GM18867 (cell line): ENCODE measurements around the gene ERICH6.
A peak's percentile ranks its signal among the peaks of the same experiment; 100 is the strongest.

ENCODE experiments used
- ATAC-seq: cut with Tn5 transposase; IDR thresholded peaks from one replicate; pipeline ENCODE4 v1.9.1; 2021; ENCODE audit warnings: mild to moderate bottlenecking, moderate library complexity; ENCODE audit not compliant: unreplicated experiment

ERICH6 gene

DNA sequence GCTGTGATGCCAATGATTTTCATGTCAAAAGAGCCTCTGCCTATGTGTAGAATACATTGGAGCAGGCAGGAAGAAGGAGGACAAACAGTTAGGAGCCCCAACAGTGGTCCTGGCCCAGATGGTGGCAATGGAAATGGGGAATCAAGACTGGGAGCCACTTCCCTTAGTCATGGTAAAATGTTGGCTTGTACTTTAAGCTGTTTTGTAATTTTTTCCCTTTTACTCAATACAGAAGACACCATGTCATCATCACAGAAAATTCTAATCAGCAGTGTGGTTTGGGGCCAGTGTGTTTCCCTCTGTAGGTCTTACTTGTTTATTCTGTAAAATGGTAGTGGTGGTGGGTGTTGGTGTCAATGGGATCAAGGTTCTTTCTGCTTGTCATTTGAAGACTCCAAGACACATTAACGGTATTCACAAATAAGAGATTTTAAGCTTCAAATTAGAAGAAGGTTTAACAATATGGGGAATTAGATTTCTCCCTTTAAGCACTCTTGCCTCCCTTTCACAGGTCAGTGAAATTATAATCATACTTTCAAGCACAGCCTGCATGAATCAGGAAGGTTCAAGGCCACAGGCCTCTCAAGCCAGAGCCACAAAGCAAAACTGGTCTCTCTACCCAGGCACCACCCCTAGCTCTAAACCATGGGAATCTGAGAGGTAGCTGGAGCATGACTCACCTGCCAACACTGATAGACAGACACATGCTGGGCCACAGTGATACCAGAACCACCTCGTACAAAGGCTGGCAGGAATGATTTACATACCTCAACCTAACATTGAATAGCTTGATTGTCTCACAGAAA, 34.4 kb upstream of the ERICH6 start:
- ATAC-seq: peak; percentile 49

DNA sequence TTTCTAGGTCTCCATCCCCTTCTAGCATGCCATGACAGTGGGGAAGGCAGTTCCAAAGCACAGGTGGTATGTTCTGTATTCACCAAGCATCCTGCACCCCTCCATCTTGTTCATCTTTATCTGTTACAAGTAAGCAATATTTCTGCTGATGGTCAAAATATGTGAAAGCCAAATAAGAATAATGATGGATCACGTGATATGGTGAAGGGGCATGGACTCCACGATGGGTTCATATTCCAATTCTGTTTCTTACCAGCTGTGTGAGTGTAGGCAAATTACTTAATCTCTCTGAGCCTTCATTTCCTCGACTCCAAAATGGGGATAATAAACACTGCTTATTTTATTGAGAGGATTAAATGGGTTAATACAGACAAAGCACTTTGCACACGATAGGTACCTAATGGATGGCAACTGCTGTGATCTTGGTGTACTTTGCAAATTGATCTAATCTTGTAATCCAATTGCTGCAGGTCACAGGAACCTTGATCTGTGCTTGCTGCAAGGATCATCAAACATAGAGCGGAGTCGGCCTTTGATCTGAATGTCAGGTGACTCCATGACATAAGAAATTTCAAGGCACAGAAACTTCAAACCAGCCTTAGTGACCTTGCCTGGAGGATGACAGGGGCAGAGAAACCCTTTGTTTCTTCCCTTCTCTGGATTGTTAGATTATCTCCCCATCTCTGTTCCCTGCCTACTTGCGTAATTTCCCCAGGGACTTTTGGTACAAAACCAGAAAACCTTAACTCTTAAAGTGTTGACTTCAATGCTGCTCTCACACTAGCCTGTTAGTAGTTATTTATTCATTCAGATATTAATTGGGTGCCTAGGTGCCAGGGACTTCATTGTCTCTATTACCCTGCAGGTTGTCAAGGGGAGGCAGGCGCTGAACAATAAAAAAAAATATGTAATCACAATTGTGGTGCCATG, 33.4 kb upstream of the ERICH6 start:
- ATAC-seq: no peak

DNA sequence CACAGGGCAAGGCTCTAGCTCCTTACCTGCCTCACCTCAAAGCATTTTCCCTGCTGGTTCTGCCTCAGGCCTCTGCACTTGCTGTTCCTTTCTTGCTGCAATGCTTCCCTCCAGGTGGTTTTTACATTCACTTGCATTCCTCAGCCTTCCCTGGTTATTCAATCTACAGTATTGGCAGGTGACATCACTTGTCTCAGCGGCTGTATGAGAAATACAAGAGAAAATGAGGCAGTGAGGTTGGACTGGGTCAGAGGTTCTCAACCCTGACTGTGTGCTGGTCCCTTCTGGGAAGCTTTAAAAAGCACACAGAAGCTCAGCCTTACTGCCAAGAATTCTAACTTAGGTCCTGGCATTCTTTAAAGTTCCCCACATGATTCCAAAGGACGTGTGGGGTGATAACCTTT, 32.6 kb upstream of the ERICH6 start:
- no peak for ATAC-seq

DNA sequence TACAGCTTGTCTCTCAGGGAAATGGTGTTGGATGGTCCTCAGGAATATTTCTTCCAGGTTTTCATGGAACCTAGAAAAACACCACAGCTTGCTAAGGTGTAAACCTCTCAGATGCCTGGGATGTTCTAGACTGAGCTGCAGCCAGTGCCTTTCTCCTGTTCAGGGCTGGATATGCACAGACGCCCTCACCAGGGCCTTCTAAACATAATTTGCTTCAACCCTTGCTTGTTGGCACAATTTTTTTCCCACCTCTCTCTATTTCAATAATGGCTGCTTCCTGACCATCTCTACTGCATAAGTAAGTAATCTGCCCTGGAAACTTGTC, 31.0 kb upstream of the ERICH6 start:
- ATAC-seq: no peak

DNA sequence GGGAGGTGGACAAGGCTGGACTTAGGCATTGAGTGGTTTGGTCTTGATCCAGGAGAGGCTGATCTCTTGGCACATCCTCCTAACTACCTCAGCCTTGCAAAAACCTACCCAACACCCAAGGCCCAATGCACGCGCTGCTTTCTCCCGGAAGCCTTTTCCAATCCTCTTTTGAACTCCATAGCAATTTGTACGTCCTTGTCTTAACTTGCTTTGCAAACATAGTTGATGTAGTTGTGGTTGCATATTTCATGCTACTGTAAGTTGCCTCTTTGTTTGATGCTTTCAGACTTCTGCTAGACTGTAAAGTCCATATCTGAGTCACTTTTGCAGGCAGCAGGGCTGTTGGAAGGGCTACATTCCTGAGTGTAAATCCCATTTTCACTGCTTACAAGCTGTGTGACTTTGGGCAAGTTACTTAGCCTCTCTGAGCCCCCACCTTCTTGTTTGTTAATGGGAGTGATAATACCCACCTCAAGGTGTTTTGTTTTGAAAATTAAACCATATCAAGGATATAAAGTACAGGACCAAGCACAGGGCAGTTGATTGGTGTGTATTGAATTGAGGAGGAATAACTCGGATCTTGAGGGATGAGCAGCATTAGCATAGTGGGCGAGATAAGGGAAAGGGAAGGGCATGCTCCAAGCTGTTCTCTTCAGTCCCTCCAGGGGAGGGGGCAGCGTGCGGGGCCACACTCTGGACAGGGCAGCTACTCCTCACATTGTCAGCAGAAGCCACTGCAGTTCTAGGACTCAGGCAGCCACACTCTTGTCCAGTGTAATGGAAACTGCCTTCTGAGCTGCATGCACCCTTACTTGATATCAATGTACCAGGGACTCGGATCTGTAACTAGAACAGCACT, 30.4 kb upstream of the ERICH6 start:
- no peak for ATAC-seq

DNA sequence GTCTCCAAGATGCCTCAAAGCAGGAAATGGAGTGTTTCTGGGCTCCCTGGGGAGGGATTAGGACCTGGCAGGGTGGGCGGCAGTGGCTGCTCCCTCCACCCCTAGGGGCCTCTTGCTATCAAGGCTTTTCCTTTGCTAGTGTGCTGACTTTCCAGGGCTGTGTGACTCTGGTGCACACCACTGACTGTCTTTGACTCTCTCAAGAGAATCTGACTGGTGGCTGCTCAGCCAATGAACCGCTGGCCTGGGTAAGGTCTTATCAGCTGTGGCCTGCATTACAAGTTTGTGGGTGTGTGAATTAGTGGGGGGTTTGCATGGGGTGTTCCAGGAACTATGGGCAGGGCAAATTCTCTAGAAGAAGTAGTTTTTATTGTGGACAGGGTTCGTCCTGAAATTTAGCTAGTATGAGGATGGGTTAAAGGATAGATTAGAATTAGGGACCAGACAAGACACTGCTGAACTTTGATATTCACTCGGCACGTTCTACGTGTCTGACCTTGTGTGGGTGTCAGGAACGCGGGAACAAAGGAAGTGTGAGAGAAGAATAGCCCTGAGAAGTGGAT, 29.7 kb upstream of the ERICH6 start:
- no peak for ATAC-seq

DNA sequence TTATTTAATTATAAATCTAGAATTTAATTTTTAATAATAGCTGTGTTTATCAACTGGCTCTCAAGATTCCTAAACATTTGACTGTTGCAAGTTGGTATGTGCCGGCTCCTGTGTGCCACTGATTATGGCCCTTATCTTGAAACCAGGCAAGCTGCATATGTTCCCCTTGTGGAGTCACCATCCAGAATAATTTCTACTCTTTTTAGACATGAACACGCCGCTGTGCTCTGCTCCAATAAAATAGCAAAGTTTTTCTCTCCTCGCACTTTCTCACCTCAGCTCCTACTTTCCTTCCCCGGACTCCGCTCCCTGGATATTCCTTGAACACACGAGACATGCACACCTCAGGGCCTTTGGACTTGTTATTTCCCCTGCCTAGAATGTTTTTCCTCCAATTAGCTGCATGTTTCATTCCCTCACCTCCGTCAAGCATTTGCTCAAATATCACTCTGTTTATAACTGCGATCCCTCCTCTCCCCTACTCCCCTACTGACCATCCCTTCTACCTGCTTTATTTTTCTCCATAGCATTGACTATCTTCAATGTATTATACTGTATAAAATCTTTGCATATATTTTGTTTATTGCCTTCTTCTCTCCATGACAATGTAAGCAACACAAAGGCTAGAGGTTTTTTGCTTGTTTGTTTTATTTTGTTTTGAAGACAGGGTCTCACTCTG, 26.1 kb upstream of the ERICH6 start:
- no peak for ATAC-seq

DNA sequence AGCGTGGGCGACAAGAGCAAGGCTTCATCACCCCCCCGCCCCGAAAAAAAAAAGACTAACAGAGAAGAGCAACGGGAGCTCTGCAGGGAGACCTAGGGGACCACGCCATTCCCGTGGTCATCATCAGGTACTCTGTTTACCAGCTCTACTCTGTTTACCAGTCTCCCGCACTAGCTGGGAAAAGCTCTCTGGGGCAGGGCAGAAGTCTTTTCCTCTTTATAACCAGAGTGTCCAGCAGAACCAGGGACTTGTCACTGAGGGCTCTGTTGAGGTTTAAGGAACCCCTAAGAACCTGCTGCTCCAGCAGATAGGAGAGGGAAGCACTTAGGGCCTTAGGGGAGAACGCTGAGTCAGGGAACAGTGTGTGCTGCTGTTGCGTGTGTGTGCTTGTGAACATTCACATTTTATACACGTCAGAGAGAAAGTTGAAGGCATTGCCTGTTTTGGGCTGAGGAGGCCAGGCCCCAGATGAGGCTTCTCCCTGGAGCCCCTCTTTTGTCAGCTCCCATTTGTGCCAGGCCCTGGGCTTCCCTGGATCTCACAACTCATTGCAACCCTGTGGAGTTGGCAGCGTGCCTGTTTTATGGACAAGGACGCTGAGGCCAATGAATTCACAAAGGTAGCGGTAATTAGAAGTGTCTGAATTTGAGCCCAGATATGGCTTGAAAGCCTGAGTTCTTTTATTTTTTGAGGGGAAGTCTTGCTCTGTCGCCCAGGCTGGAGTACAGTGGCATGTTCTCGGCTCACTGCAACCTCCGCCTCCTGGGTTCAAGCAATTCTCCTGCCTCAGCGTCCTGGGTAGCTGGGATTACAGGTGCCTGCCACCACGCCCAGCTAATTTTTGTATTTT, 24.2 kb upstream of the ERICH6 start:
- no peak for ATAC-seq

DNA sequence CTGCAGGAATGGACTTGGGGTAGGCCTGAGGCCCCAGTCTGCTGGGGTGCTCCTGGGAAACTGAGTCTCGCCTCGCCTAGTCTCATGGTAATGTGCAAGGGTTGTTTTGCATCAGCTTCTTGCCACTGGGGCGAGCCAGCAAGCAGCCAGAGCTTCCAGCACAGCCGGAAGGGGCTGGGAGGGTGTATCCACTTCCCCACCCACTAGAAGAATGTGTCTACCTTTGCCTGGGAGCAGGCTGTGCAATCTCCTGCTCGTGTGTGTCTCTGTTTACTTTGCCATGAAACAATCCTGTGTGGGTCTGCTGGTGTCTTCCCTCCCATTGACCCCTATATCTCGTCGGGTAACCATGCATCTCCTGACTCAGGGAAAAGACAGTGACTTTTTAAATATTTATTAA, 21.8 kb upstream of the ERICH6 start:
- no peak for ATAC-seq

DNA sequence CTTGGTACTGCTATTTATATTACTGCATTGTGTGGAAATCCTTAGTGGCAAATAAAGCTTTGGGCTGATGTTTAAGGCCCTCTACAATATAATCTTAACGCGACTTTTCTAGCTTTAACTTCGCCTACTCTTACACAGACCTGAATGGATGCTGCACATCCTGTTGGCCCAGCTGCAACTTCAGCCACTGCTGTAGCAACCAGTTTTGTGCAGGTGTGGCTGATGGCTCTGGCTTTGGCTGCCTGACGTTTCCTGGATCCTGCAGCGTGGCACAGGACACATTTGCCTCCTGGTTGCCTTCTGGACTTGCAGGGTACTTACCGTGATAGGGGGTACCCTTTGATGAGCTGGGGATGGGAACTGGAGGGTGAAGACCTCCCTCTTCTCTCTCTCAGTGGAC, 20.2 kb upstream of the ERICH6 start:
- no peak for ATAC-seq

DNA sequence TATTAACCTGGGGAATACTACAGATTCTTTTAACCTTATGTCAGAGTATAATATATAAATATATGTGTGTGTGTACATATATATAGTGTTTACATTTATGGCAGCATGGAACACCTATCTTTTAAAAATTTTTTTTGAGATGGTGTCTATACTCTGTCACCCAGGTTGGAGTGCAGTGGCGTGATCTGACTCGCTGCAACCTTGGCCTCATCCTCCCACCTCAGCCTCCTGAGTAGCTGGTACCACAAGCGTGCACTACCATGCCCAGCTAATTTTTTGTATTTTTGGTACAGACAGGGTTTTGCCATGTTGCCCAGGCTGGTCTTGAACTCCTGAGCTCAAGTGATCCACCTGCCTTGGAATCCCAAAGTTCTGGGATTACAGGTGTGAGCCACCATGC, 18.5 kb upstream of the ERICH6 start:
- no peak for ATAC-seq

DNA sequence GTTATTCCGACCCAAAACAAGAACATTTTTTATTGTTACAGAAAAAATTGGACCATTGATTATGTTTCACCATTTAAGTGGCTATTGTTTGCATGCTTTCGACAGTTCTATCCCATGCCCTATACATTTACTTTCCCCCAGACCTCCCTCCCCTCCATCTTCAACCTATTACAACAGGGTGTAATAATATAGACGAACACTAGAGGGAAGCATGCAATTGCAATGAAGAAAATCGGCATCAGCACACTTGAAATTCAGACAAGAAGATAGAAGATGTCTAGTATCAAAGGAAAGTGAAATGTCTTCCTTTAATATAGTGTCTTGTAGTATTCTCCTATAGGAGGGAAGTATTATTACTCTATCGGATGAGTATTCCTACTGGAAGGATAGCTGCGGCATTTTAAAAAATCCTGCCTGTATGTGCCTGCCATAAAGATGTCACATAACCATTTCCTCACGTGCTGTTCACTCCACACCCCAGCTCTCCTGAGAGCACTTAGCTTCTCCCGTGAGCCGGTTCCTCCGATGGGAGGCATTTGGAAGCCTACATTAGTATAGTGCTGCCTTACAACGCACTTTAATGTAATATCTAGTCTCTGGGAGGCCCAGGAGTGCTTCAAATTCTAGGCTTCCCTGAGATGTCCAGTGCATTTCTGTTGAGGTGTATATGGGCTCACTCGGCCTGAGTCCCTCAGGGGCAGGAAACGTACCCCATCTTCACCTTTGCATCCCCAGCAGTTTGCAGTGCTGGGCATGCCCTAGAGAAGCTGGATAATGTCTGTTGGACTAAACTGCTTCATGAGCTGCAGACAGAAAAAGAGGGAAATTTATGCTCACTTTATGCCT, 17.8 kb upstream of the ERICH6 start:
- ATAC-seq: peak; percentile 75

DNA sequence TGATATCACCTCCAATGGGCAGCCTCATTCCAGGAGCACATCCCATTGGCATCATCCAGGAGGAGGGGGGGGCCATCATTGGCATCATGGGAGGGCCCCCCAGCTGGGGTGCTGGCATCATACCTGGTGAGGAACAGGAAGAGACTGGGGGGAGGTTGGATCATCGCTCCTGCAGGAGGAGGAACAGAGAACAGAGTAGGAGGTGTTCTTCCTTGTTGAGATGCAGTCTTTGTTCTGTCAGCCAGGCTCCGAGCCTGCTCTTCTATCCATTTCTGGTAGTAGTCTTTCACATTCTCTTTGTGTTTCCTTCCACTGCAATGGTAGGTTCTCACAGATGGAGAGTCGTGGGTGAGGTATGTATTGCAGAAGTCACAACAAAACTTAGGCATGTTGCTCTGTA, 16.7 kb upstream of the ERICH6 start:
- no peak for ATAC-seq

DNA sequence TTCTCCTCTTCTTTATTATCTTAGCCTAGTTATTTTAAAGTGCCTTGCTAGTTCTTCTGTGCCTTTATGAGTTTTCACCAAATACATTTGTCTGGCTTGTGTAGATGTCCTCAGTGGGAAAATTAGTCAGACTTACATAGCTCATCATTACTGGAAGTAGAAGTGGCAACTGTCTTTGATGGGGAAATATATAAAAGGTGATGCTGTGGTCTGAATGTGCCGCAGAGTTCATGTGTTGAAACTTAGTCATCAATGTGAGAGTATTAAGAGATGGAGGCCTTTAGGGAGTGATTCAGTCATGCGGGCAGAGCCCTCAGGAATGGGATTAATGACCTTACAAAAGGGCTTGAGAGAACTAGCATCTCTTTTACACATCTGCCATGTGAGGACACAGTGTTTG, 6.4 kb upstream of the ERICH6 start:
- no peak for ATAC-seq

DNA sequence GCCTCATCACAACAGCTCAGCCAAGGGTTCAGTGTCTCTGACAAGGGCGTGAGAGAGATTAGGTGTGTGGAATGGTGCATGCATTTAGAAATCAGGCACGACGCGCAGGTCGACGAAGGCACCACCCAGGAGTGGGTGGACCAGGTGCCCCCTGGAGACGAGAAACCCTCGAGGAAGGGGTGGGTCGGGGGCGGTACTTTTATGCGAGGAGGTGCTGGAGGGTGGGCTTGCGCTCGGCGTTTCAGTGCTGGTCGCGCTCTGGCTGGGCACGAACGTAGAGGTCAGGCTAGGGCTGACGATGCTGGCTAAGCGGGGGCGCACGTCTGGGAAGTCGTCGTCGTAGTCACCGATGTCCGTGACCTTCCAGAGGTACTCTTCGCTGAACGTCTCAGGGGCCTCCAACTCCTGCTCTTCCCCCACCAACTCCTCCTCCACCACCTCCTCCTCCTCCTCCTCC, 393 bp downstream of the ERICH6 start:
- ATAC-seq: peak; percentile 36

DNA sequence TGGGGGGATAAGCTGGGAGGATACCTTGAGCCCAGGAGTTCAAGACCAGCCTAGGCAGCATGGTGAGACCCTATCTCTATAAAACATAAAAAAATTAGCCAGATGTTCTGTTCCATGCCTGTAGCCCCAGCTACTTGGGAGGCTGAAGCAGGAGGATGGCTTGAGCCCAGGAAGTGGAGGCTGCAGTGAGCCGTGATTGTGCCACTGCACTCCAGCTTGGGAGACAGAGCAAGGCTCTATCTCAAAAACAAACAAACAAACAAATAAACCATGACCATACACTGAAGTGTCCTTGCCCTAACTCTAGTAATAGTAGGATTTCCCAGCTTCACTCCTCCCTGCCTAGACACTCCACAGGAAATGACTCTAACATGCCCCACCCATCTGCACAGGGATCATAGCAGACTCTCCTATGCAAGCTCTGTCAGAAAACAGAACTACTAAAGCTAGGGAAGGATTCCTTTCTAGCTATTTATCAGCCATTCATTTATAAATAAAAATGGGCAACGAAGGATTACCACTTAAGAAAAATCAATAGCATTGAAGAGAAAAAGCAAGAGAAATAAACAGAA, 4.6 kb downstream of the ERICH6 start:
- no peak for ATAC-seq

DNA sequence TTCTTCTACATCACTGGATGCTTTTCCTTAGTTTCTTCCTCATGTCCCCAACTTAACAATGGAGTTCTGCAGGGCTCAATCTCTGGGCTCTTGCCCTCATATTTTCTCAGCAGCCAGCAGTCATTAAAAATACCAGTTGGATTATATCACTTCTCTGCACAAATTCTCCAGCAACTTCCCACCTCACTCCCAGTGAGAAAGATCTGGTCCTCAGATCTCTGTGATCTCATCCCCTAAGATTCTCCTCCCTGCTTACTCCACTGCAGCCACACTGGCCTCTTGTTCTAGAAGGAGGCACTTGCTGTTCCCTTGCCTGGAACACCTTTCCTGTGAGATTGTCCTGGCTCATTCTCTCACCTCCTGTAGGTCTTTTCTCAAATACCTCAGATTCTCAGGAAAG, 6.1 kb downstream of the ERICH6 start:
- ATAC-seq: no peak

DNA sequence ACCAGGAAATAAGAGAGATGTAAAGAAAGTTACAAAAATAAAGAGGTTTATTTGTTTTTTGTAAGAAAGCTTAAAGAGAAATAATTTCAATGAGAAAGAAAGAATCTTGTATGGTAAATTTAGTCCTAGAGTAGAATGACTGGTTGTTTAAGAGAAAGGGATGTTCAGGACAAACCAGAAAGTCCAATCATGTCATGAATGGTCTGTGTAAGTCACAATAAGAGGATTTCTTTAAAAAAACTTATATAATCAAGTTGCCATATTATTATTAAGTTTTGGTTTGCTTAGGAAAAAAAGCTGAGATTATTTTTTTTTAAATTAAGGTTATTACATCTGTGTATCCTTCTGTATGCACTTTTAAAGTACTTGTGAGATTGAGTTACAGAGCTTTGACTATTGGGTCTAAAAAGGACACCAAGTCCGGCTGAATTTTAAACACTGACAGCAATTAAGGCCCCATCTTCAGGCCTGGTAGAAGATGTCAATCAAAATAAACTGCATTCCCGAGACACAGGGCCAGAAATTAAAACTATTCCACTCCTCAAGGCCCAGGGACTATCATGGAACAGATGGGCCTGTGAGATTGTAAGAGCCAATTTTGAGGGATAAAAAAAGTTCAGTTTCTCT, 12.2 kb downstream of the ERICH6 start:
- ATAC-seq: no peak
